Lung (tissue), 12 donors: ENCODE measurements around the gene SRD5A3. TPM values are rescaled to one million over a fixed set of nuclear protein-coding genes. Genes with fewer than 3 reads are reported as not detected.

Source experiments
- ATAC-seq: fragments of 200-7000 bp; cut with Tn5 transposase; one replicate; pipeline ENCODE4 v1.9.1; 2020; ENCODE audit warnings: moderate number of reproducible peaks; ENCODE audit not compliant: insufficient read depth, low FRiP score
- DNase-seq, 3 donors: peaks; one replicate each; pipeline ENCODE4 v3.0.0-alpha.2; 2013 to 2017
- H3K27ac ChIP-seq, 2 donors: one replicate each; pipeline ENCODE4 v1.5.1; 2013; ENCODE audit warnings: mild to moderate bottlenecking in 2 of 2, moderate library complexity in 2 of 2, control low read depth in 1 of 2, inconsistent platforms in 1 of 2, low read depth in 1 of 2, low read length in 1 of 2
- H3K27me3 ChIP-seq, 3 donors: one replicate each; pipeline ENCODE4 v1.5.1; 2013; ENCODE audit warnings: low read length in 2 of 3; ENCODE audit not compliant: control insufficient read depth in 3 of 3, insufficient read depth in 3 of 3
- H3K36me3 ChIP-seq, 4 donors: one replicate each; pipeline ENCODE4 v1.5.1; 2013; ENCODE audit warnings: low read length in 4 of 4, mild to moderate bottlenecking in 1 of 4, moderate library complexity in 1 of 4; ENCODE audit not compliant: control insufficient read depth in 4 of 4, insufficient read depth in 4 of 4
- H3K4me1 ChIP-seq, 5 donors: one replicate each; pipeline ENCODE4 v1.5.1; 2013; ENCODE audit warnings: low read length in 5 of 5, mild to moderate bottlenecking in 2 of 5, moderate library complexity in 1 of 5; ENCODE audit not compliant: control insufficient read depth in 5 of 5, insufficient read depth in 5 of 5
- H3K4me3 ChIP-seq: one replicate; pipeline ENCODE4 v1.5.1; 2013; ENCODE audit warnings: mild to moderate bottlenecking, control low read depth, moderate library complexity
- H3K9ac ChIP-seq, 2 donors: one replicate each; pipeline ENCODE4 v1.5.1; 2013; ENCODE audit warnings: low read length in 2 of 2, control low read depth in 1 of 2; ENCODE audit not compliant: insufficient read depth in 1 of 2
- H3K9me3 ChIP-seq, 4 donors: one replicate each; pipeline ENCODE4 v1.5.1; 2013; ENCODE audit warnings: low read length in 3 of 4, mild to moderate bottlenecking in 1 of 4, moderate library complexity in 1 of 4; ENCODE audit not compliant: control insufficient read depth in 4 of 4, insufficient read depth in 3 of 4
- WGBS, 2 donors: extraction: QIAGEN DNeasy Blood & Tissue Kit; methylation state at CpG; one replicate each; pipeline ENCODE4 v1.1.7; 2013; 5-methylcytosine and 5-hydroxymethylcytosine counted together
- polyA plus RNA-seq, 2 donors: library from polyadenylated mRNA; stranded (reverse); fragments of 200-250 nt; gene quantifications; one replicate each; pipeline ENCODE4 v1.2.1, GENCODE V29; 2013
- total RNA-seq, 2 donors: library from RNA; depleted of rRNA in 1 of 2; stranded (reverse); fragments of >200 nt in 1 of 2; gene quantifications; one replicate each; pipeline ENCODE4 v1.2.1, GENCODE V29; 2014 to 2021
- TF ChIP-seq, protein P1 (sequence below): IDR thresholded peaks from 2 replicates; pipeline ENCODE4 v1.5.1; 2012; ENCODE audit warnings: mild to moderate bottlenecking; ENCODE audit errors: control extremely low read depth, extremely low read depth
- donor health status: control.
- donor health status: control.
- donor health status: Bipolar disorder and iron deficiency.
- donor health status: healthy.
- donor health status: DM: yes; HTN: yes; CAD: no.

SRD5A3 gene
- total and polyA plus RNA-seq, 4 donors, result 13.6 to 37.1 (median 24.0) TPM

DNA sequence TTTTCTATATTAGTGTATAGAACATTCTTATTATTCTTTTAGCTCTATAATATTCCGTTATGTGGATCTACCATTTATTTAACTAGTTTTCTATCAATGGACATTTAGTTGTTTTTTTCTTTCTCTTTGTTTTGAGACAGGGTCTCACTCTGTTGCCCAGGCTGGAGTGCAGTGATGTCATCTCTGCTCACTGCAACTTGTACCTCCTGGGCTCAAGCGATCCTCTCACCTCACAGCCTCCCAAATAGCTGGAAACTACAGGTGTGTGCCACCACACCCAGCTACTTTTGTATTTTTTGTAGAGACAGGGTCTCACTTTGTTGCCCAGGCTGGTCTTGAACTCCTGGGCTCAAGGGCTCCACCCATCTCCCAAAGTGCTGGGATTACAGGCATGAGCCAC, 60.5 kb downstream of the SRD5A3 start:
- Histone ChIP-seq H3K4me1 (peaks cover 0 to 18% (median 1%) of the 10 kb centered on the region in 5 donors), H3K27ac (peak overlapping the region in 1 of 2 donors; percentile 31), H3K9ac (no peak overlapping the region), H3K9me3 (no peaks in the 10 kb centered on the region), H3K4me3 (no peak overlapping the region), H3K36me3 (peaks cover 6 to 21% (median 17%) of the 10 kb centered on the region in 4 donors), H3K27me3 (no peaks in the 10 kb centered on the region)
- DNase-seq, result no peak
- 95 to 99% methylated on average over 2 of the region's 2 CpGs for WGBS, 2 donors
- TF ChIP-seq, protein P1, sequence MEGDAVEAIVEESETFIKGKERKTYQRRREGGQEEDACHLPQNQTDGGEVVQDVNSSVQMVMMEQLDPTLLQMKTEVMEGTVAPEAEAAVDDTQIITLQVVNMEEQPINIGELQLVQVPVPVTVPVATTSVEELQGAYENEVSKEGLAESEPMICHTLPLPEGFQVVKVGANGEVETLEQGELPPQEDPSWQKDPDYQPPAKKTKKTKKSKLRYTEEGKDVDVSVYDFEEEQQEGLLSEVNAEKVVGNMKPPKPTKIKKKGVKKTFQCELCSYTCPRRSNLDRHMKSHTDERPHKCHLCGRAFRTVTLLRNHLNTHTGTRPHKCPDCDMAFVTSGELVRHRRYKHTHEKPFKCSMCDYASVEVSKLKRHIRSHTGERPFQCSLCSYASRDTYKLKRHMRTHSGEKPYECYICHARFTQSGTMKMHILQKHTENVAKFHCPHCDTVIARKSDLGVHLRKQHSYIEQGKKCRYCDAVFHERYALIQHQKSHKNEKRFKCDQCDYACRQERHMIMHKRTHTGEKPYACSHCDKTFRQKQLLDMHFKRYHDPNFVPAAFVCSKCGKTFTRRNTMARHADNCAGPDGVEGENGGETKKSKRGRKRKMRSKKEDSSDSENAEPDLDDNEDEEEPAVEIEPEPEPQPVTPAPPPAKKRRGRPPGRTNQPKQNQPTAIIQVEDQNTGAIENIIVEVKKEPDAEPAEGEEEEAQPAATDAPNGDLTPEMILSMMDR, result no peak
- ATAC-seq, result no peak

DNA sequence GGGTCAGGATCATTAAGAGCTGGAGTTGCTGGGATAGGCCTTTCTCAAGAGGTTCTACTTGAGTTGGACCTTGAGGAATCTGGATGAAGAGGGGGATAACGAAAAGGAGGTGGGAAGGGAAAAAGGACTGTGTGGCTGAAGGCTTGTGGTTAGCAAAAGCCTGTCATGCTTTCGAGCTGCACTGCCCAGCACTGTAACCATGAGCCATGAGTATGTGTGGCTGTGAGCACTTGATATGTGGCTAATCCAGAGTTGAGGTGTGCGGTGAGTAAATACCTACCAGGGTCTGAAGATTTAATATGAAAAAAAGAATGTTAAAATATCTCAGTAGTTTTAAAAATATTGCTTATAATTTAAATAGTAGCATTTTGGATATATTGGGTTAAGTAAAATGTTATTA, 61.1 kb downstream of the SRD5A3 start:
- Histone ChIP-seq H3K9ac (no peak overlapping the region), H3K27ac (no peak overlapping the region), H3K9me3 (no peaks in the 10 kb centered on the region), H3K4me3 (no peak overlapping the region), H3K4me1 (peaks cover 0 to 18% (median 1%) of the 10 kb centered on the region in 5 donors), H3K36me3 (peaks cover 6 to 21% (median 18%) of the 10 kb centered on the region in 4 donors), H3K27me3 (no peaks in the 10 kb centered on the region)
- 88 to 89% methylated on average over 3 of the region's 3 CpGs for WGBS, 2 donors
- TF ChIP-seq, protein P1, result no peak
- no peak for DNase-seq
- no peak for ATAC-seq

DNA sequence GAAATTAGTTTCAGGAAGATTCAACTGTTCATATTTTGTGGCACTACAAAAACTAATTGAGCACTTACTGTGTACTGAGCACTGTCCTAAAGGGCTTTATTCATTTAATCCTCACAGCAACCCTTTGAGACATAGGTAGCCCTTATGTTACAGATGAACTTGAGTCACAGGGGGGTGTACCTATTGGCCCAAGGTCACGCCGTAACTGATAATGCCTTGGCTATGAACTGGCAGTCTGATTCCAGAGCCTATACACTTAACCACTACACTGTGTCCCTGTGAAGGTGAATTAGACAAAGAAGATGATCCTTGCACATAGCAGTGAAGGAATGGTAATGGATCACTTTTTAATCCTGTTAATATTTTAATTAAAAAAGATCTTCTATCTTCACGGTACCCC, 61.7 kb downstream of the SRD5A3 start:
- ATAC-seq (no peak), DNase-seq (no peak)
- no peaks in the 10 kb centered on the region for H3K9me3 ChIP-seq
- WGBS, 2 donors, result 93 to 96% methylated on average over 3 of the region's 3 CpGs
- peaks cover 0 to 18% (median 1%) of the 10 kb centered on the region in 5 donors for H3K4me1 ChIP-seq
- H3K4me3 ChIP-seq, result no peak overlapping the region
- peaks cover 6 to 21% (median 17%) of the 10 kb centered on the region in 4 donors for H3K36me3 ChIP-seq
- H3K9ac ChIP-seq, result no peak overlapping the region
- no peak overlapping the region for H3K27ac ChIP-seq
- no peaks in the 10 kb centered on the region for H3K27me3 ChIP-seq
- TF ChIP-seq, protein P1, result no peak
